Gastrocnemius medialis (tissue), 4 donors: ENCODE measurements around the gene AFG1L. TPM values are rescaled to one million over a fixed set of nuclear protein-coding genes. Genes with fewer than 3 reads are reported as not detected.
A peak's percentile ranks its signal among the peaks of the same experiment; 100 is the strongest.

ENCODE experiments used
- ATAC-seq, 2 donors: fragments of 150-250 bp; one replicate each; pipeline ENCODE4 v1.9.1; 2016
- DNase-seq, 2 donors: peaks; one replicate each; pipeline ENCODE4 v3.0.0-alpha.2; 2019
- H3K27ac ChIP-seq, 4 donors: fragments of 200-600 bp; sonication (generic); 1 replicate in 1 of 4; 2 replicates in 3 of 4; pipeline ENCODE4 v1.5.1; 2016 to 2018; ENCODE audit warnings: mild to moderate bottlenecking in 2 of 4, moderate library complexity in 1 of 4
- H3K27me3 ChIP-seq, 3 donors: fragments of 200-600 bp; sonication (generic) in 2 of 3; 1 replicate in 1 of 3; 2 replicates in 2 of 3; pipeline versions ENCODE4 v1.5.1 to v1.6.0; 2016 to 2019; ENCODE audit warnings: mild to moderate bottlenecking in 1 of 3, moderate library complexity in 1 of 3
- H3K36me3 ChIP-seq, 2 donors: fragments of 200-600 bp; sonication (generic) in 1 of 2; one replicate each; pipeline ENCODE4 v1.5.1; 2017 to 2018
- H3K4me1 ChIP-seq, 2 donors: fragments of 200-600 bp; sonication (generic) in 1 of 2; one replicate each; pipeline ENCODE4 v1.5.1; 2016 to 2017; ENCODE audit warnings: mild to moderate bottlenecking in 2 of 2
- H3K4me3 ChIP-seq, 4 donors: fragments of 200-600 bp; sonication (generic) in 3 of 4; 1 replicate in 1 of 4; 2 replicates in 3 of 4; pipeline ENCODE4 v1.5.1; 2016 to 2019; ENCODE audit warnings: mild to moderate bottlenecking in 2 of 4
- H3K9me3 ChIP-seq, 3 donors: fragments of 200-600 bp; sonication (generic) in 2 of 3; 1 replicate in 1 of 3; 2 replicates in 2 of 3; pipeline ENCODE4 v1.5.1; 2016 to 2019
- CTCF ChIP-seq, 5 experiments: fragments of 450-650 bp in 3 of 5; fragments of 200-600 bp in 2 of 5; sonication (generic) in 2 of 5; IDR thresholded peaks in 4 of 5; conservative IDR thresholded peaks in 1 of 5; 1 replicate in 4 of 5; 2 replicates in 1 of 5; pipeline ENCODE4 v1.5.1; 2016 to 2019; ENCODE audit warnings: antibody characterized with exemption in 5 of 5, mild to moderate bottlenecking in 3 of 5, moderate library complexity in 3 of 5
- POLR2A ChIP-seq, 2 donors: fragments of 450-650 bp; IDR thresholded peaks; one replicate each; pipeline ENCODE4 v1.6.1; 2017; ENCODE audit warnings: antibody characterized with exemption in 2 of 2, mild to moderate bottlenecking in 2 of 2, moderate library complexity in 2 of 2
- in situ Hi-C, 4 donors: fragments of 200-750 bp; cut with MboI; loops; one replicate each; pipeline versions ENCODE4 v1.15.0 to v1.8.0; 2017; ENCODE audit warnings: low sequenced_read_pairs in 4 of 4
- intact Hi-C: fragments of 100-400 bp; cut with DNase I; formaldehyde crosslinking; loops from one replicate; pipeline ENCODE4 v1.15.1; 2023; ENCODE audit warnings: low total_unique reads
- total RNA-seq, 4 donors: library from RNA; depleted of rRNA; stranded (reverse); fragments of >200 nt; gene quantifications; one replicate each; pipeline versions ENCODE4 v1.1.0 to v1.2.3, GENCODE V29; 2016

The AFG1L gene
- total RNA-seq, 4 donors from 2014 or later = 2.1 to 7.0 (median 2.6) TPM

- peaks cover 0 to 7% of the 10 kb centered on the region in 2 donors for H3K4me1 ChIP-seq
- H3K27ac ChIP-seq = no peak overlapping the region
- intact Hi-C loops = no loop called here
- in situ Hi-C loops = loop anchor here (10.0 to 25.0 kb wide), 3 partner anchors 375 to 502 kb away; no protein-coding TSS in a partner anchor
- no peaks in the 10 kb centered on the region for H3K27me3 ChIP-seq
- H3K36me3 ChIP-seq = no peaks in the 10 kb centered on the region
- no peak for DNase-seq
- TF ChIP-seq POLR2A (IDR thresholded peaks at IDR 0.05) = no peak
- no peak for TF ChIP-seq CTCF (IDR thresholded peaks at IDR 0.05 in 4 of 5, conservative IDR thresholded peaks at IDR 0.05 in 1 of 5)
- no peak overlapping the region for H3K4me3 ChIP-seq
- ATAC-seq = no peak
- H3K9me3 ChIP-seq = no peaks in the 10 kb centered on the region
Observed at GRCh38 chr6:108489699-108490098, 194.8 kb downstream of the AFG1L start.

- no peak overlapping the region for H3K4me3 ChIP-seq
- no peaks in the 10 kb centered on the region for H3K9me3 ChIP-seq
- DNase-seq (no peak), ATAC-seq (peak; percentile 47 to 80)
- intact Hi-C loops (loop anchor here (2.0 kb wide), 1 partner anchor 379 kb away; no protein-coding TSS in a partner anchor), in situ Hi-C loops (loop anchor here (10.0 to 25.0 kb wide), 3 partner anchors 377 to 505 kb away; no protein-coding TSS in a partner anchor)
- TF ChIP-seq CTCF (IDR thresholded peaks at IDR 0.05 in 4 of 5, conservative IDR thresholded peaks at IDR 0.05 in 1 of 5) = peak; percentile 24 to 61 (median 31)
- no peak for TF ChIP-seq POLR2A (IDR thresholded peaks at IDR 0.05)
- no peak overlapping the region for H3K27ac ChIP-seq
- peaks cover 0 to 7% of the 10 kb centered on the region in 2 donors for H3K4me1 ChIP-seq
- no peaks in the 10 kb centered on the region for H3K36me3 ChIP-seq
- H3K27me3 ChIP-seq = no peaks in the 10 kb centered on the region
Observed at GRCh38 chr6:108492131-108492766, 197.4 kb downstream of the AFG1L start.

- ATAC-seq (no peak), DNase-seq (no peak)
- H3K36me3 ChIP-seq = no peaks in the 10 kb centered on the region
- TF ChIP-seq CTCF (IDR thresholded peaks at IDR 0.05 in 4 of 5, conservative IDR thresholded peaks at IDR 0.05 in 1 of 5) (no peak), POLR2A (IDR thresholded peaks at IDR 0.05) (no peak)
- H3K4me1 ChIP-seq = peaks cover 0 to 7% of the 10 kb centered on the region in 2 donors
- intact Hi-C loops (no loop called here), in situ Hi-C loops (loop anchor here (10.0 to 25.0 kb wide), 3 partner anchors 380 to 507 kb away; no protein-coding TSS in a partner anchor)
- no peaks in the 10 kb centered on the region for H3K9me3 ChIP-seq
- H3K4me3 ChIP-seq = no peak overlapping the region
- H3K27me3 ChIP-seq = no peaks in the 10 kb centered on the region
- H3K27ac ChIP-seq = no peak overlapping the region
Observed at GRCh38 chr6:108494434-108494833, 199.6 kb downstream of the AFG1L start.

GRCh38 chr6:108497883-108498282, 203.0 kb downstream of the AFG1L start:
- in situ Hi-C loops = loop anchor here (10.0 to 25.0 kb wide), 3 partner anchors 383 to 511 kb away; no protein-coding TSS in a partner anchor
- no peaks in the 10 kb centered on the region for H3K27me3 ChIP-seq
- H3K4me1 ChIP-seq = no peaks in the 10 kb centered on the region
- DNase-seq = no peak
- H3K4me3 ChIP-seq = no peak overlapping the region
- ATAC-seq = no peak
- H3K27ac ChIP-seq = no peak overlapping the region
- H3K36me3 ChIP-seq = no peaks in the 10 kb centered on the region
- H3K9me3 ChIP-seq = no peaks in the 10 kb centered on the region
- TF ChIP-seq POLR2A (IDR thresholded peaks at IDR 0.05) = no peak
- no peak for TF ChIP-seq CTCF (IDR thresholded peaks at IDR 0.05 in 4 of 5, conservative IDR thresholded peaks at IDR 0.05 in 1 of 5)
- intact Hi-C loops = no loop called here
